GM12878 (cell line): ENCODE measurements around the gene GARNL3. TPM values are rescaled to one million over a fixed set of nuclear protein-coding genes. Genes with fewer than 3 reads are reported as not detected.

ENCODE experiments used
- CBFB ChIP-seq: IDR thresholded peaks from 2 replicates; pipeline ENCODE4 v1.6.1; 2016; ENCODE audit warnings: antibody characterized with exemption, low read depth
- CEBPZ ChIP-seq: fragments of 150-350 bp; IDR thresholded peaks from 2 replicates; pipeline ENCODE4 v1.6.1; 2016; ENCODE audit warnings: low read depth, low read length
- ETV6 ChIP-seq, 2 experiments: fragments of 450-650 bp in 1 of 2; IDR thresholded peaks in 1 of 2; conservative IDR thresholded peaks in 1 of 2; 2 replicates each; pipeline ENCODE4 v1.6.1; 2014; ENCODE audit warnings: antibody characterized with exemption in 1 of 2, borderline replicate concordance in 1 of 2, low read depth in 1 of 2, mild to moderate bottlenecking in 1 of 2, moderate library complexity in 1 of 2
- EZH2 ChIP-seq: IDR thresholded peaks from 2 replicates; pipeline ENCODE4 v1.6.1; 2012; ENCODE audit warnings: low read depth, mild to moderate bottlenecking, control low read depth, inconsistent platforms, low read length, borderline replicate concordance; ENCODE audit not compliant: control insufficient read depth
- HDAC2 ChIP-seq: fragments of 200-600 bp; sonication (generic); IDR thresholded peaks from 2 replicates; pipeline ENCODE4 v1.6.1; 2017
- PAX8 ChIP-seq: fragments of 450-650 bp; IDR thresholded peaks from 2 replicates; pipeline ENCODE4 v1.6.1; 2017; ENCODE audit warnings: mild to moderate bottlenecking, moderate library complexity
- POU2F2 ChIP-seq: IDR thresholded peaks from 3 replicates; pipeline ENCODE4 v1.6.1; 2011; ENCODE audit warnings: low read depth, mild to moderate bottlenecking, low read length, borderline replicate concordance
- SMARCA5 ChIP-seq: fragments of 450-650 bp; IDR thresholded peaks from 2 replicates; pipeline ENCODE4 v1.6.1; 2017; ENCODE audit warnings: mild to moderate bottlenecking
- SP1 ChIP-seq: IDR thresholded peaks from one replicate; pipeline ENCODE4 v1.6.1; 2011; ENCODE audit warnings: low read depth, low read length
- SREBF1 ChIP-seq: IDR thresholded peaks from 2 replicates; pipeline ENCODE4 v1.6.1; 2012; ENCODE audit warnings: mild to moderate bottlenecking, low read length
- SUZ12 ChIP-seq: fragments of 200-600 bp; sonication (generic); IDR thresholded peaks from one replicate; pipeline ENCODE4 v1.6.1; 2018; ENCODE audit warnings: antibody characterized with exemption, mild to moderate bottlenecking; ENCODE audit not compliant: unreplicated experiment
- ZNF384 ChIP-seq: IDR thresholded peaks from 2 replicates; pipeline ENCODE4 v1.6.1; 2012; ENCODE audit warnings: low read depth, mild to moderate bottlenecking, low read length, improper control_type of control experiment, borderline replicate concordance
- polyA plus RNA-seq, 11 experiments: library from polyadenylated mRNA; depleted of rRNA in 4 of 11; unstranded in 6 of 11; stranded (reverse) in 5 of 11; fragments of >200 nt; fragmentation: Nextera tagmentation in 4 of 11; fragmentation: Illumina TruSeq in 1 of 11; extraction: Ambion mirVana in 4 of 11; extraction: Trizol in 1 of 11; gene quantifications; 1 replicate in 1 of 11; 2 replicates in 10 of 11; pipeline versions ENCODE4 v1.2.1 to v1.2.3, GENCODE V29; 2011 to 2016; ENCODE audit warnings: inconsistent platforms in 2 of 11, missing spikeins in 2 of 11, low read depth in 1 of 11
- total RNA-seq, 4 experiments: library from RNA; depleted of rRNA in 3 of 4; stranded (reverse); fragments of >200 nt in 3 of 4; fragmentation: Illumina TruSeq in 1 of 4; extraction: Trizol in 1 of 4; gene quantifications; 2 replicates each; pipeline versions ENCODE4 v1.2.1 to v1.2.3, GENCODE V29; 2013 to 2021
- TF ChIP-seq, protein P1 (sequence below): IDR thresholded peaks from 2 replicates; pipeline ENCODE4 v1.6.1; 2012; ENCODE audit warnings: low read depth, low read length, improper control_type of control experiment
- TF ChIP-seq, protein P2 (sequence below): fragments of 450-650 bp; IDR thresholded peaks from 2 replicates; pipeline ENCODE4 v1.6.1; 2017; ENCODE audit warnings: mild to moderate bottlenecking
- TF ChIP-seq, protein P3 (sequence below): fragments of 450-650 bp; IDR thresholded peaks from 2 replicates; pipeline ENCODE4 v1.6.1; 2016; ENCODE audit warnings: mild to moderate bottlenecking, moderate library complexity, borderline replicate concordance
- TF ChIP-seq, protein P4 (sequence below): fragments of 450-650 bp; IDR thresholded peaks from 2 replicates; pipeline ENCODE4 v1.6.1; 2018; ENCODE audit warnings: borderline replicate concordance, mild to moderate bottlenecking; ENCODE audit not compliant: partially characterized antibody

The GARNL3 gene
- total and polyA plus RNA-seq, 10 of the 15 experiments (the other 5 are each of a cell fraction or from before 2014, with no cell fraction given), result 0.89 to 13.2 (median 6.3) TPM

DNA sequence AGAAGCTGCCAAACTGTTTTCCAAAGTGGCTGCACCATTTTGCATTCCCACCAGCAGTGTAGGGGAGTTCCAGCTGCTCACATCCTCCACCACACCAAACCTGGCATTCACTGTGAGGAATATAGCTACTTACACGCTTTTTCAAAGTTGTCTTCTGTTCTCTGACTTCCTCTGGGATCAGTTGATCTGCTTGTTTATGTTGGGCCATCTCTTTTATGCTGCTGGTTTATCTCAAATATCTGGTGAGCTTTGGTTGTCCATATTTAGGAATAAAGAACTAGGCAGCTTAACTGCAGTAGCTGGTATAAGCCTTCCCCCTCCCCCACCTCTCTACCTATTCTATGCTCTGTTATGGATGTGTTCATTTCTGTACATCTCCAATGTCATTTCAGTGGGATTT is 151.1 kb downstream of the GARNL3 start (continued):
- TF ChIP-seq POU2F2 (no peak), EZH2 (no peak), CEBPZ (no peak), ETV6 (conservative IDR thresholded peaks at IDR 0.05 in 1 of 2, IDR thresholded peaks at IDR 0.05 in 1 of 2; ENCODE audit: borderline replicate concordance in 1 of 2, low read depth in 1 of 2) (no peak), HDAC2 (no peak), SP1 (no peak), PAX8 (no peak), SUZ12 (no peak), SMARCA5 (no peak), SREBF1 (no peak), CBFB (no peak), ZNF384 (no peak)
- TF ChIP-seq, protein P1, sequence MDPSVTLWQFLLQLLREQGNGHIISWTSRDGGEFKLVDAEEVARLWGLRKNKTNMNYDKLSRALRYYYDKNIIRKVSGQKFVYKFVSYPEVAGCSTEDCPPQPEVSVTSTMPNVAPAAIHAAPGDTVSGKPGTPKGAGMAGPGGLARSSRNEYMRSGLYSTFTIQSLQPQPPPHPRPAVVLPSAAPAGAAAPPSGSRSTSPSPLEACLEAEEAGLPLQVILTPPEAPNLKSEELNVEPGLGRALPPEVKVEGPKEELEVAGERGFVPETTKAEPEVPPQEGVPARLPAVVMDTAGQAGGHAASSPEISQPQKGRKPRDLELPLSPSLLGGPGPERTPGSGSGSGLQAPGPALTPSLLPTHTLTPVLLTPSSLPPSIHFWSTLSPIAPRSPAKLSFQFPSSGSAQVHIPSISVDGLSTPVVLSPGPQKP, result no peak
- TF ChIP-seq, protein P2, sequence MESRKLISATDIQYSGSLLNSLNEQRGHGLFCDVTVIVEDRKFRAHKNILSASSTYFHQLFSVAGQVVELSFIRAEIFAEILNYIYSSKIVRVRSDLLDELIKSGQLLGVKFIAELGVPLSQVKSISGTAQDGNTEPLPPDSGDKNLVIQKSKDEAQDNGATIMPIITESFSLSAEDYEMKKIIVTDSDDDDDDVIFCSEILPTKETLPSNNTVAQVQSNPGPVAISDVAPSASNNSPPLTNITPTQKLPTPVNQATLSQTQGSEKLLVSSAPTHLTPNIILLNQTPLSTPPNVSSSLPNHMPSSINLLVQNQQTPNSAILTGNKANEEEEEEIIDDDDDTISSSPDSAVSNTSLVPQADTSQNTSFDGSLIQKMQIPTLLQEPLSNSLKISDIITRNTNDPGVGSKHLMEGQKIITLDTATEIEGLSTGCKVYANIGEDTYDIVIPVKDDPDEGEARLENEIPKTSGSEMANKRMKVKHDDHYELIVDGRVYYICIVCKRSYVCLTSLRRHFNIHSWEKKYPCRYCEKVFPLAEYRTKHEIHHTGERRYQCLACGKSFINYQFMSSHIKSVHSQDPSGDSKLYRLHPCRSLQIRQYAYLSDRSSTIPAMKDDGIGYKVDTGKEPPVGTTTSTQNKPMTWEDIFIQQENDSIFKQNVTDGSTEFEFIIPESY, result no peak
- TF ChIP-seq, protein P3, sequence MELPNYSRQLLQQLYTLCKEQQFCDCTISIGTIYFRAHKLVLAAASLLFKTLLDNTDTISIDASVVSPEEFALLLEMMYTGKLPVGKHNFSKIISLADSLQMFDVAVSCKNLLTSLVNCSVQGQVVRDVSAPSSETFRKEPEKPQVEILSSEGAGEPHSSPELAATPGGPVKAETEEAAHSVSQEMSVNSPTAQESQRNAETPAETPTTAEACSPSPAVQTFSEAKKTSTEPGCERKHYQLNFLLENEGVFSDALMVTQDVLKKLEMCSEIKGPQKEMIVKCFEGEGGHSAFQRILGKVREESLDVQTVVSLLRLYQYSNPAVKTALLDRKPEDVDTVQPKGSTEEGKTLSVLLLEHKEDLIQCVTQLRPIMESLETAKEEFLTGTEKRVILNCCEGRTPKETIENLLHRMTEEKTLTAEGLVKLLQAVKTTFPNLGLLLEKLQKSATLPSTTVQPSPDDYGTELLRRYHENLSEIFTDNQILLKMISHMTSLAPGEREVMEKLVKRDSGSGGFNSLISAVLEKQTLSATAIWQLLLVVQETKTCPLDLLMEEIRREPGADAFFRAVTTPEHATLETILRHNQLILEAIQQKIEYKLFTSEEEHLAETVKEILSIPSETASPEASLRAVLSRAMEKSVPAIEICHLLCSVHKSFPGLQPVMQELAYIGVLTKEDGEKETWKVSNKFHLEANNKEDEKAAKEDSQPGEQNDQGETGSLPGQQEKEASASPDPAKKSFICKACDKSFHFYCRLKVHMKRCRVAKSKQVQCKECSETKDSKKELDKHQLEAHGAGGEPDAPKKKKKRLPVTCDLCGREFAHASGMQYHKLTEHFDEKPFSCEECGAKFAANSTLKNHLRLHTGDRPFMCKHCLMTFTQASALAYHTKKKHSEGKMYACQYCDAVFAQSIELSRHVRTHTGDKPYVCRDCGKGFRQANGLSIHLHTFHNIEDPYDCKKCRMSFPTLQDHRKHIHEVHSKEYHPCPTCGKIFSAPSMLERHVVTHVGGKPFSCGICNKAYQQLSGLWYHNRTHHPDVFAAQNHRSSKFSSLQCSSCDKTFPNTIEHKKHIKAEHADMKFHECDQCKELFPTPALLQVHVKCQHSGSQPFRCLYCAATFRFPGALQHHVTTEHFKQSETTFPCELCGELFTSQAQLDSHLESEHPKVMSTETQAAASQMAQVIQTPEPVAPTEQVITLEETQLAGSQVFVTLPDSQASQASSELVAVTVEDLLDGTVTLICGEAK, result no peak
- TF ChIP-seq, protein P4, sequence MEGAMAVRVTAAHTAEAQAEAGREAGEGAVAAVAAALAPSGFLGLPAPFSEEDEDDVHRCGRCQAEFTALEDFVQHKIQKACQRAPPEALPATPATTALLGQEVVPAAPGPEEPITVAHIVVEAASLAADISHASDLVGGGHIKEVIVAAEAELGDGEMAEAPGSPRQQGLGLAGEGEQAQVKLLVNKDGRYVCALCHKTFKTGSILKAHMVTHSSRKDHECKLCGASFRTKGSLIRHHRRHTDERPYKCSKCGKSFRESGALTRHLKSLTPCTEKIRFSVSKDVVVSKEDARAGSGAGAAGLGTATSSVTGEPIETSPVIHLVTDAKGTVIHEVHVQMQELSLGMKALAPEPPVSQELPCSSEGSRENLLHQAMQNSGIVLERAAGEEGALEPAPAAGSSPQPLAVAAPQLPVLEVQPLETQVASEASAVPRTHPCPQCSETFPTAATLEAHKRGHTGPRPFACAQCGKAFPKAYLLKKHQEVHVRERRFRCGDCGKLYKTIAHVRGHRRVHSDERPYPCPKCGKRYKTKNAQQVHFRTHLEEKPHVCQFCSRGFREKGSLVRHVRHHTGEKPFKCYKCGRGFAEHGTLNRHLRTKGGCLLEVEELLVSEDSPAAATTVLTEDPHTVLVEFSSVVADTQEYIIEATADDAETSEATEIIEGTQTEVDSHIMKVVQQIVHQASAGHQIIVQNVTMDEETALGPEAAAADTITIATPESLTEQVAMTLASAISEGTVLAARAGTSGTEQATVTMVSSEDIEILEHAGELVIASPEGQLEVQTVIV, result no peak
